Measurements from ENCODE around the gene DCUN1D1. TPM values are rescaled to one million over a fixed set of nuclear protein-coding genes. Genes with fewer than 3 reads are reported as not detected.

The DCUN1D1 gene
- total and polyA plus RNA-seq, 2 donors from 2014 or later: 14.2 to 47.9 TPM

DNA sequence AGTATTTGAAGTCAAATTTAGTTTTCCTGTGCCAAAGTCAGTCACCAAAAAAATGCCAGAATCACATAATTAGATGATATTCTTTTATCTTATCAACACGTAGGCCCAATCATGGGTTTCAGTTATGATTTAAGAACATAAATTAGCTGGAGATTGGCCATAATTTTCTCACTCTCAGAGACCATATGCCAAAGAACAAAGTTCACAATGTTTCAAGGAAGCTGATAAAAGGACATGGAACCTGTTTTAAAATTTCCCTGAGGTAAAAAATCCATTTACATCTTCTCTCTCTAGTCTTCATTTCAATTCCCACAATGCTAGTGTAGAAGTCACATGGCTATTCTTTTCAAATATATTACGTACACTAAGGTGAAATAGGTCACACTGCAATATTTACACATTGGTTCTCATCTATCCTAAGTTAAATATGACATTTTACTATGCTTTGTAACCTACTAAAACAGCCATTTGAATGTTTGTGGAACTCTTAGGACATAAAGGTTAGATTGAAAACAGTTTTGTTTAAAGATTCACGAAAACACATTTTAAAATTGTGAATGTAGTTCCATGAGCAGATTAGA lies 42.7 kb upstream of the DCUN1D1 start:
- DNase-seq (no peak), FAIRE-seq (no peak)
- H3K4me1 ChIP-seq (ENCODE audit: control insufficient read depth in 2 of 3, insufficient read depth in 2 of 3, low read depth in 1 of 3, low read length in 3 of 3): no peaks in the 10 kb centered on the region
- no peaks in the 10 kb centered on the region for H3K9me3 ChIP-seq (ENCODE audit: control insufficient read depth in 2 of 3, insufficient read depth in 1 of 3, low read length in 3 of 3)
- no peak overlapping the region for H3K27ac ChIP-seq (ENCODE audit: low read depth in 2 of 2, low read length in 2 of 2)
- TF ChIP-seq, protein P1, sequence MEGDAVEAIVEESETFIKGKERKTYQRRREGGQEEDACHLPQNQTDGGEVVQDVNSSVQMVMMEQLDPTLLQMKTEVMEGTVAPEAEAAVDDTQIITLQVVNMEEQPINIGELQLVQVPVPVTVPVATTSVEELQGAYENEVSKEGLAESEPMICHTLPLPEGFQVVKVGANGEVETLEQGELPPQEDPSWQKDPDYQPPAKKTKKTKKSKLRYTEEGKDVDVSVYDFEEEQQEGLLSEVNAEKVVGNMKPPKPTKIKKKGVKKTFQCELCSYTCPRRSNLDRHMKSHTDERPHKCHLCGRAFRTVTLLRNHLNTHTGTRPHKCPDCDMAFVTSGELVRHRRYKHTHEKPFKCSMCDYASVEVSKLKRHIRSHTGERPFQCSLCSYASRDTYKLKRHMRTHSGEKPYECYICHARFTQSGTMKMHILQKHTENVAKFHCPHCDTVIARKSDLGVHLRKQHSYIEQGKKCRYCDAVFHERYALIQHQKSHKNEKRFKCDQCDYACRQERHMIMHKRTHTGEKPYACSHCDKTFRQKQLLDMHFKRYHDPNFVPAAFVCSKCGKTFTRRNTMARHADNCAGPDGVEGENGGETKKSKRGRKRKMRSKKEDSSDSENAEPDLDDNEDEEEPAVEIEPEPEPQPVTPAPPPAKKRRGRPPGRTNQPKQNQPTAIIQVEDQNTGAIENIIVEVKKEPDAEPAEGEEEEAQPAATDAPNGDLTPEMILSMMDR (IDR thresholded peaks at IDR 0.05; ENCODE audit: borderline replicate concordance, extremely low read depth, insufficient read depth): no peak
- intact Hi-C loops (cut with DNase I): no loop called here
- no peaks in the 10 kb centered on the region for H3K27me3 ChIP-seq (ENCODE audit: control insufficient read depth, insufficient read depth, low read length)
- H3K4me3 ChIP-seq (ENCODE audit: low read length in 3 of 3): no peak overlapping the region
- peaks cover 3 to 36% (median 12%) of the 10 kb centered on the region in 3 donors for H3K36me3 ChIP-seq (ENCODE audit: control insufficient read depth in 2 of 3, insufficient read depth in 3 of 3, low read length in 3 of 3)
- no peak overlapping the region for H3K9ac ChIP-seq (ENCODE audit: low read length in 3 of 3)

DNA sequence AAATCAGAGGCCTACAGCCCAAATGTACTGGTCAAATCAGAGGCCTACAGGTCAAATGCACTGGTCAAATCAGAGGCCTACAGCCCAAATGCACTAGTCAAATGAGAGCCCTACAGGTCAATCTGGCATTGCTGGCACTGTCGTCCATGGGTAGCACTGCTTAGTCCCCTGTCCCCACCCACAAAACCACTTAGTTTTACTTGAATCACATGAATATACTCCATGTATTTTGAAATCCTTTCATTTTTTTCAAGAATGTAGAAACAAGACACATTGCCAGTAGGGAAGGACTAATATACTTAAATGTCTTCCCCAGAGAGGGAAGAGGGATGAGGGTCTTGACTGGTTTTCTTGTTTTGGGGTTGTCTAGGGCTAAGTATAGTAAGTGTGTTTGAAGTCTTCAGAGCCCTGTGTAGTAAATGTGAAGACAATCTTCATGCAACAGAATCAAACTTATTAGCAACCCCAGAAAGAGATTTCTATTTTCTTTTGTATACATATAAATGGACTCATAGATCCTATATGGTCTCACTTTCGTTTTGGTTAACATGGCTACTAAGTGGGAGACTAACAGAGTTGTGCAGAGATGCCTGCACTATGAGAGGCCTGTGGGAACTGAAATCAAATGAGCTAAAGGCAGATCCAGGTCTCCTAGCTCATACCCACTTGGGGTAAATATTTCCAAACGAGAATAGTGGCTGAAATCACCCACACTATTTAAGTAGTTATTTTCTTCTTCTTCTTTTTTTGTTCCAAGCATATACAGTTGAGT lies 38.3 kb upstream of the DCUN1D1 start:
- Histone ChIP-seq H3K4me3 (ENCODE audit: low read length in 3 of 3) (no peak overlapping the region), H3K9ac (ENCODE audit: low read length in 3 of 3) (no peak overlapping the region), H3K27ac (ENCODE audit: low read depth in 2 of 2, low read length in 2 of 2) (no peak overlapping the region), H3K4me1 (ENCODE audit: control insufficient read depth in 2 of 3, insufficient read depth in 2 of 3, low read depth in 1 of 3, low read length in 3 of 3) (no peaks in the 10 kb centered on the region), H3K9me3 (ENCODE audit: control insufficient read depth in 2 of 3, insufficient read depth in 1 of 3, low read length in 3 of 3) (no peaks in the 10 kb centered on the region), H3K36me3 (ENCODE audit: control insufficient read depth in 2 of 3, insufficient read depth in 3 of 3, low read length in 3 of 3) (peaks cover 9 to 40% (median 14%) of the 10 kb centered on the region in 3 donors), H3K27me3 (ENCODE audit: control insufficient read depth, insufficient read depth, low read length) (no peaks in the 10 kb centered on the region)
- no peak for DNase-seq
- no peak for FAIRE-seq
- TF ChIP-seq, protein P1 (IDR thresholded peaks at IDR 0.05; ENCODE audit: borderline replicate concordance, extremely low read depth, insufficient read depth): no peak
- intact Hi-C loops (cut with DNase I): no loop called here

DNA sequence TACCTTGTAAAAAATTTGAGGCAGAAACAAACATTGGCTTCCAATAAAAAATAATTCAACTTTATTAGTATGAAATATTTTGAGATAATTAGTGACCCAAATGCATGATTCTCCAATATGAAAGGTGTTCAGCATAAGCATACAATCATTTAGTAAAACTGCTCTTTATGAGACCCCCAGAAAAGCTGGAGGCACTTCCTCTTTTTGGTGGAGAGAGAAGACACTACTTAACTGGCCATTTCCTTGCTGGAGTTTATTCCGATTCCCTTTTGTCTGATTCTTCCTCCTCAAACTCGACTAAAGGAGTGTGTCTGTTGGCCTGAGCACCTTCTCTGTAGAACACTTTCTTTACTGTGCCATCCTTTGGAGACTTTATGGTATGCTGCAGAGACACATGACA lies 34.8 kb upstream of the DCUN1D1 start:
- FAIRE-seq: no peak
- no peaks in the 10 kb centered on the region for H3K27me3 ChIP-seq (ENCODE audit: control insufficient read depth, insufficient read depth, low read length)
- H3K9me3 ChIP-seq (ENCODE audit: control insufficient read depth in 2 of 3, insufficient read depth in 1 of 3, low read length in 3 of 3): no peaks in the 10 kb centered on the region
- H3K9ac ChIP-seq (ENCODE audit: low read length in 3 of 3): no peak overlapping the region
- TF ChIP-seq, protein P1 (IDR thresholded peaks at IDR 0.05; ENCODE audit: borderline replicate concordance, extremely low read depth, insufficient read depth): no peak
- no peak for DNase-seq
- H3K36me3 ChIP-seq (ENCODE audit: control insufficient read depth in 2 of 3, insufficient read depth in 3 of 3, low read length in 3 of 3): peaks cover 6 to 28% (median 7%) of the 10 kb centered on the region in 3 donors
- peaks cover 0 to 5% (median 3%) of the 10 kb centered on the region in 3 donors for H3K4me1 ChIP-seq (ENCODE audit: control insufficient read depth in 2 of 3, insufficient read depth in 2 of 3, low read depth in 1 of 3, low read length in 3 of 3)
- no peak overlapping the region for H3K4me3 ChIP-seq (ENCODE audit: low read length in 3 of 3)
- no peak overlapping the region for H3K27ac ChIP-seq (ENCODE audit: low read depth in 2 of 2, low read length in 2 of 2)
- intact Hi-C loops (cut with DNase I): no loop called here
